GM21576 (cell line): ENCODE measurements around the gene KLHL30.

Experiments
- ATAC-seq: cut with Tn5 transposase; IDR thresholded peaks from one replicate; pipeline ENCODE4 v1.9.1; 2021; ENCODE audit warnings: mild to moderate bottlenecking, moderate library complexity; ENCODE audit not compliant: unreplicated experiment

Gene KLHL30

DNA sequence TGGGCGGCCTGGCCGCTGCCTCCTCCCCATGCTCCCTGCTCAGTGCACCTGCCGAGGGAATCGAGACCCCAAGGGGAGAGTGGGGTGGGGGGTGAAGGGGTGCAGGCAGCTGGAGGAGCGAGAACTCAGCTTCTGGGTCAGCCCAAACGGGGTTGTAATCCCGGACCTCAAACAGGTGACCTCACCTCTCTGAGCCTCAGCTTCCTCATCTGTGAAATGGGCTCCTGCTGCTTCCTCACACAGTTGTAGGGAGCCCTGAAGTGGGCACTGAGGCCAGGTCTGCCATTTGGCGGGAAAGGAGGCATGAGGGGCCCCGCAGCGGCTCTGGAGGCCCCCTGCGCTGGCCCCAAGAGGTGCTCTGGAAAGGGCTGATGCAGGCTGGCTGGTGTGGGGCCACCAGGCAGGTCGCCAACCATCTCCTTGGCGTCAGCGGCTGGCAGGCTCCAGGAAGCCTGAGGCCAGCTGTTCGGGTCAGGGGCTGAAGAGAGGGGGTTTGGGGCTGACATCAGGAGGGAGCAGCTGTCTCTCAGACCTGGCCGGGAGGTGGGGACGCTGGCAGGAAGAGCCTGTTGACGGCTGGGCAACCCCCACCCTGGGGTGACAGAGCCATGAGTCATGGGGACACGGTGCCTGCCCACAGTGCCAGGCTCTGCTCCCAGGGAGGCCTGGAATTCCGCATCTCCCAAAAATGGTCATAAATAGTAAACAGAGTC lies 4.9 kb downstream of the KLHL30 start:
- no peak for ATAC-seq

DNA sequence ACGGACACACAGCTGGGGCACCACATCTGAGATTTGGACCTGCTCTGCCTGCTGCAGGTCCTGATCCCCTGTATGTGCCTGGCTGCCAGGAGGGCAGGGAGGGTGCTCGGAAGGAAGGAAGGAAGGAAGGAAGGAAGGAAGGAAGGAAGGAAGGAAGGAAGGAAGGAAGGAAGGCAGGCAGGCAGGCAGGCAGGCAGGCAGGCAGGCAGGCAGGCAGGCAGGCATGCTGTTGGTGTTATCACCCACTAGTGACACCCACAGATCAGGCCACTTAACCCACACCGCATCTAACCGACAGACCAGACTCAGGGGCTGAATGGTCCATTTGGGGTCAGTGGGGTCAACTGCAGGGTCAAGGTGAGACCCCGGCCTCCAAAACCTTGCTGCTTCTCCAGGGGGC lies 5.8 kb downstream of the KLHL30 start:
- ATAC-seq, result no peak

DNA sequence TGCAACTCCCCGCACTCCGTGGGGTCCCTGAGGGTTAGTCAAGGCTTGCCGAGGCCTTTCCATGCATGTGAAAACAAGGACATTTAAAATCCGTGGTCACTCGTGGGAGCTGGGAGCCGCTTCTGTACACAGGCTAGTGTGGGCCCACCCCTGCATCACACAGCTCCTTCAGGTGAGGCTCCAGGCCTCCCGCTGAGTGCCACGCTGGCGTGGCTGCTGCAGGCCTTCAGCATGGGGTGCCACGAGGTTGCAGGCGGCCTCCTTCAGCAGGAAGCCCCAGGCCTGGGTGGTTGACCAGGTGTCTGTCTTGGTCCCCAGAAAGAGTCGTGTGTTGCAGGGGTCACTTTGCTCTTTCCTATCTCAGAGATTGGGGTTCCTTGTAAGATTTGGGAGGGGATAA lies 6.6 kb downstream of the KLHL30 start:
- ATAC-seq, result no peak

DNA sequence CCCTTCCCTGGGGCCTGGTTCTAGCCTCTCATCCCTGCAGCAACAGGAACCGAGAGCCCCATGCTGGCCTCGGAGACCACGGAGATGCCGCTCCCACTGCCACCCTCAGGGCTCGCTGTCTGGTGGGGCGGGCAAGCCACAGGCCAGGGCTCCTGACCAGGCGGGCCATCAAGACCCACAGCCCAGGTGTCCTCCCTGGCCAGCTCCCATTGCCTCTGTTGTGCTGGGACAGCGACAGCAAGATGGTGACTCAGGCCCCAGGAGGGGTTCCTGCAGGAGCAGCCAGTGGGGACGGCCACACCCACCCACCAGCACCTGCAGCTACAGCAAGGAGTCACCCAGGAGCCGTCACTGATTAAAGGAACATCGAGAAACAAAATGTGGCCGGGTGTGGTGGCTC lies 7.4 kb downstream of the KLHL30 start:
- ATAC-seq, result no peak

DNA sequence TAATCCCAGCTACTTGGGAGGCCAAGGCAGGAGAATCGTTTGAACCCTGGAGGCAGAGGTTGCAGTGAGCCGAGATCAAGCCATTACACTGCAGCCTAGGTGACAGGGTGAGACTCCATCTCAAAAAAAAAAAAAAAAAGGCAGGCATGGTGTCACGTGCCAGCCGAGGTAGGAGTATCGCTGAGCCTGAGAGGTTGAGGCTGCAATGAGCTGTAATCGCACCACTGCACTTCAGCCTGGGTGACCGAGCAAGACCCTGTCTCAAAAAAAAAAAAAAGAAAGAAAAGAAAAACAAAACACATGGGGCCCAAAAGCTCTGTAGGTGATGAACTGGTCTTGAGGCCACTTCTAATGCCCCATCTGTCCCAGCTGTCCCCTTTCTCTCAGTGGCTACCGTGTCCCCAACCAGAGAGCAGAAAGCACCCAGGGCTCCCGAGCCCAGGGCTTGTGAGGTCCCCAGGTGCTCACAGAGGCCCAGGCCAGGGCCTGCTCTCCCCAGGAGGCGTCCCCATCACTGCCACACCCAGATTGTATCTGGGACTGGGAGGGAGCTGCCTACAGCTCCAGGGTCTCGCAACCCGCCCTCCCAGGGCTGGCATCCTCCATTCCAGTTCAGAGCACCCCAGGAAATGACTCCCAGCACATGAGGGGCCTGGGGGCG lies 8.5 kb downstream of the KLHL30 start:
- no peak for ATAC-seq

DNA sequence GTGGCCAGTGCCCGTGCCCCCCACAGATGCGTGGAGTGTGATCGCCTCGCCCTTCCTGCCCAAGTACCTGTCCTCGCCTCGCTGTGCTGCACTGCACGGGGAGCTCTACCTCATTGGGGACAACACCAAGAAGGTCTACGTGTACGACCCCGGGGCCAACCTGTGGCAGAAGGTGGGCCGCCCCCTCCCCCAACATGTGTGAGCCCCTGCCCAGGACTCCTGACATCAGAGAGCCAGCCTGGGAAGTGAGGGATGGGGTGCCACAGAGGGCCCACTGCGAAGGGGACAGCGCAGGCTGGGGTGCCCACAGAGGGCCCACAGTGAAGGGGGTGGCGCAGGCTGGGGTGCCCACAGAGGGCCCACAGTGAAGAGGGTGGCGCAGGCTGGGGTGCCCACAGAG lies 10.5 kb downstream of the KLHL30 start:
- no peak for ATAC-seq

DNA sequence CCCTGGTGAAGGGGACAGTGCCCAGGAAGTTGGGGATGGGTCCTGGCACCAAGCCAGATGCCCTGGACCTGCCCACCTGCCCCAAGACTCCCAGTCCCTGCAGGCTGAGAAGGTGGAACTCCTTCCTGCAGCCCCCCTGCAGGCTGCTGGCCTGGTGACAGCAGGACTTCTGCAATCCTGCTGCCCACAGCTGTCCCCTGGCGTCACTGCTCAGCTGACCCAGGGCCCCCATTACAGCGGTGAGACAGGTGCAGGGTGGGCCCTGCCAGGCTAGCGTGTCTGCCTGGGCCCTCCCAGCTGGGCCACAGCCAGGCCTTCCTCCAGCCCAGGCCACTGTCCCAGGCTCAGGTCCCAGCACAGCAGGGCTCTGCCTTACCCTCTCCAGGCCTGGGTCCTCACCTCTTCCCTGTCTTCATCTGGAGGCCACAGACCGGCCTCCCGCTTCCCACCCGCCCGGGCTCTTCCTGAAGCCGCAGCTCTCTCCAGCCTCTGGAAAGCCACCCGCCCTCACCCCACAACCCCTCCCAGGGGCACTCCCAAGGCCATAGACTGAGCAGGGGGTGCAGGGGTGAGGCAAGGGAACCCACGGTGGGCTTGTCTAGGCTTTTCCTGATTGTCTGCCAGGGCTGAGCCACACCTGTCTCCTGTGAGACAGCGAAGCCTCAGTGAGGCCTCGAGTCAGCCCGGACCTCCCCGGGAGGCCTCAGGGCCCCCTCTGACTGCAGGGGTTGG lies 11.5 kb downstream of the KLHL30 start:
- no peak for ATAC-seq

DNA sequence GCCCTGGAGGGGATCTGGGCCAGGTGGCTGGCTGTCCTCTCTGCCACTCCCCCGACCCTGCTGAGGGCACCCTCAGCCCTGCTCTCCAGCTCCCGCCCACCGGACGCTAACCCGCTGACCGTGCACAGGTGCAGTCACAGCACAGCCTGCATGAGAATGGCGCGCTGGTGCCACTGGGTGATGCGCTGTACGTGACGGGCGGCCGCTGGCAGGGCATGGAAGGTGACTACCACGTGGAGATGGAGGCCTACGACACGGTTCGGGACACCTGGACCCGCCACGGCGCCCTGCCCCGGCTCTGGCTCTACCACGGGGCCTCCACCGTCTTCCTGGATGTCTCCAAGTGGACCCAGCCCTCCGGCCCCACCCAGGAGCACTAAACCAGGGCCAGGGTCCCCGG lies 12.2 kb downstream of the KLHL30 start:
- ATAC-seq, result no peak

DNA sequence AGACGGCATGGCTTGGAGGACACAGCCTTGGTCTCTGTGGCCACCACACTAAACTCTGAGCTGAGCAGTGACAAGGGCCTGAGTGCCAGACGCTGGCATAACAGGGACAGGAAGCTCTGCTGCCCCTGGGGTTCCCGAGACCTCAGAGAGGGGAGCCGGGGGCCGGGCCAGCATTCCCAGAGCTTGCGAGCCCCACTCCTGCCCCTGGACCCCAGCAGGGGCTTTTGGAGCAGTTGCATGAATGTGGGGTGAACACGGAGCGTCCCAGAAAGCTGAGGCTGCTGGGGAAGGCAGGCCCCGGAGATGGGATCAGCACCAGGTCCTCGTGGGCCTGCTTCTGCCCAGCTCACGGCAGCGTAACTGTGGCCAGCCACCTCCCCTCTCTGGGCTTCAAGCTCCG lies 12.7 kb downstream of the KLHL30 start:
- no peak for ATAC-seq

DNA sequence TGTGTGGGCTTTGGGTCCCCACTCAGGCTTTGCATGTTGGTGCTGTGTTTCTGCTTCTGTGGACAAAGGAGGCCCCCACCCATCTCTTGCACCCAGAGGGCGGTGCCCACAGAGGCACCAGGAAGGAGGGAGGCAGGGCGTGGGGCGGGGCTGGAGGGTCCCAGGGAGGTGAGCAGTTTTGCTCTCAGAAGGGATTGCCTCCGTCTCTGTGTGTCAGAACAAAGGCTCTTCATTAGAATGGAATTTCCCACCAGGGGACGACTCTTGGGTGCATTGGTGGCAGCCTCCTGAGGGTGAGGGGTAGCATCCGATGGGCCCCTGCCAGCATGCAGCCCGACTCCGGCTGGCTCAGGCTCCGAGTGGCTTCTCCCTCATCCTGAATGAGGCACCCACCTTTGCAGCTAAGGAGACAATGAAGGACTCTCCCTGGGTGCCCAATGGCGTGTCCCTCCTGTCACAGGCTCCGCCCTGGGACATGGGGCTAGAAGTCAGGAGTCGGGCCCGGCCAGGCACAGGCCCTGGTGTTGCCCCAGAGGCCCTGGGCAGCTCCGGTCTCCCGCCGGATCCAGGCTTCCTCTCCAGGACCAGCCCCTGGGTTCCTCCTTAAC lies 13.3 kb downstream of the KLHL30 start:
- no peak for ATAC-seq

DNA sequence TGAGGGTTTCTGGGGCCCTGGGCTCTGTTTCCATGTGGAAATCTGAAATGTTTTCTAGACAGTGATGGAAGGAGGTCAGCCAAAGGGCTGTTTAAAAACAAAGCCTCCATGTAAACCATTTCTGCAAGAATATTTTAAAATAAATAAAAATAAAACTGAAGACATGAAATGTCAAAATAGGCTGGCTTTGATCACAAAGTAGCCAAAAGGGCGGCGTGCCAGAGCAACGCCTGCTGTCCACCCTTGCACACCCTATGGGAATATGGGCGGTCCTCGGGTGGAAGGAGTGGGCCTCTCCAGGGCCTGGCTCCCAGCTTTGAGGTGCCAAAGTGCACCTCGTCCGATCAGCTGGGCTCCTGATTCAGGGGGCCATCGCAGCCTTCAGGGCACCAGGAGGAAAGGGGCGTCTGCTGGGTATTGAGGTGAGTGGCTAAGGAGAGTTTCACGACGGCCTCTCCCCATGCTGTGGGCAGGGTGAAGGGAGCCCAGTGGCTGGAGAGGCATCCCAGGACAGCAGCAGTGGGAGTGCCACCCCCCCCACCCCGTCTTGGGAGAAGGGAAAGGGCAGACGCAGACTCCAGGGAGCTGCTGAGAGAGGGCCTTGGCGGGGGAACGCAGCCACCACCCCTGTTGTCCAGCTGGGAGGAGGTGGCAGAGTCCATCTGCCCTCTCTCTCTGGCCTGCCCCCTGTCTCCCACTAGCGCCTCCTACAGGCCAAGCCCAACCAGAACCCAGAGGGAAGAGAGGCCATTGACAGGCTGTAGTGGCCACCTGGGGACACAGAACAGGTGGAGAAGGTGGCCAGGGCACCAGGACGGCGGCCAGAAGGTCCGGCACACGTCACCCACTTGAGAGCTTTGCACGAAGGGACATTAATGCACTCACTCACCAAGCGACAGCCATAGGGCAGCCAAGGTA lies 14.6 kb downstream of the KLHL30 start:
- ATAC-seq, result no peak

DNA sequence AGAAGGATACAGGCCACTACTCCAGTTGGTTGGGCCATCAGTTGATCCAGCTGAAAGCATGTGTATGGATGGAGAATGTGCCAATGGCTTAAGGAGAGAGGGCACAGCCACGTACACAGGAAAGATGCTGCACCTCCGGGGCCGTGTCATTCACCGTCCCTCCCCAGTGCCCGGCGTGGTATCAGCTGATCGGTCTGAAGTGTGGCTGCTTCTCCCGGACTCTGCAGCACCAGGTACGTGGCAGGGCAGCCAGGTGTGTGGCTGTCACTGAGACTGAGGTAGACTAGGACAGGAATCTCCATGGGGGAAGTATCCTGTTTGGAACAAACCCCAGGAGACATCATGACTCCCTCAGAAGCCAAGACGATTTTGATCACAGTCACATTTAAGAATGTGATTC lies 16.1 kb downstream of the KLHL30 start:
- no peak for ATAC-seq

DNA sequence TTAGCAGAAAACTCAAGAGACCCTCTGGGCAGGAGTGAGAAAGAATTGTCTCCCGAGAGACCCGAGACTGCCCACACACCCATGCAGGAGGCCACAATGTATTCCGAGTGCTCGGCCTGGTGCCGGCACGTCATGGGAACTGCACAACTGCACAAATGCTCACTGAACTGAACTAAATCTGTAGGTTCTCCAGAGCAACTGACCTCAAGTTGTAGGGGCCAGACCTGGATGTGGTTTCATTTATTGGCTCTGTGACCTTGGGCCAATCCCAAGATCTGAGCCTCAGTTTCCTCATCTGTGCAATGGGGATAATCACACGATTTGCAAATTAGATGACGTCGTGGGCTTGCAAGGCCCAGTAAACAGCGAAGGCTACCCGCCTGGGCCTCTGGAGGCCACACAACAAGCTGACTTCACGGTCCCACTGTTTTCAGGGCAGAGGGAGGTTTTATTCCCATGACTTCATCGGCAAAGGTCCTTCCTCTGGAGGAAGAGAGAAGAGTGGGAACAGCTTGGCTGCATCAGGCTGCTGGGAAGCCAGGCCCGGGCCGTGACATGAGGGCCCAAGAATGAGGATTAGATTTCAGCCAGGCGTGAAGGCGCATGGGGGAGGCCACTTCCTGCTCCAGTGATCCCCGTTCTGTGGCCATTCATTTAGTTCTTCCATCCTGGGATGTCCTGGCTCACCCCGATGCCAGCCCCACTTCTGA lies 16.7 kb downstream of the KLHL30 start:
- no peak for ATAC-seq

DNA sequence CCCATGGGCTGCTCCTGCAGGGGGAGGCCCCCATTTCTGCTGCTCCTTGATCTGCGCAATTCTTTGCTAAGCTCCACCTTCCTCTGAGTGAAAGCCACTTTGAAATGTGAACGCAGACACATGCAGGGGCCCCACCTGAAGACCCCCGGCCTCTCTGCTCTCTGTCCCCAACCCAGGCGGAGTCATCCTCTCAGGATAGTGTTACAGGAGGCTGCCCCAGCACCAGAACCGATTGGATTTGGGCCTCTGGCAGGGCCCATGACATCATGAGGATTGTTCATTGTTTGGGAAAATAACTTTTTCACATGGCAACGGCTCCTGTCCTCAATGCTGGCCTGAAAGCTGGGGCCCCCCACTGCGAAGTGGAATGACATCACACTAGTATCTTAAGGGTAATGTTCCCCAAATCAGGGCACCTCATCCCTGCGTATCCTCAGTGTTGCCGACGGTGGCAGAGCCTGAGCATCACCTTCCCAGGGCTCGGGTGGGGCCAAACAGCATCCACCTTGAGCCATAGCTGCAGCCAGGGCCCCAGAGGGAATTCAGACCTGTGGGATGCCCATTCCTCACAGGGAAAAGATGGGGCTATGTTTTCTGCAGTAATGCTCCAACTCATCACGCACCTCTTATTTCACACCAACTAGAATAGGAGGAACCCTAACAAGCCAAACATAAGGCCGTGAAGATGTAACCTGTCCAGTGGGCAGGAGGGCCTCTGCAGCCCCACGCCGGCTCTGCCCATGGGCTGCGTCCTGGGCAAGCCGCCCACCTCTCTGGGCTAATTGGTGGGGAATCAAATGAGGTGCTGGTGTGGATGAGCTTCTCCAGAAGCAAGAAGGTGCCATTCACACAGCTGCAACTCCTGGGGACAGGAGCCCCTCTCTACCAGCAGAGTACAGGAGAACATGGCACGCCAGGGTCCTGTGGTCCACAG lies 17.6 kb downstream of the KLHL30 start:
- ATAC-seq, result no peak

DNA sequence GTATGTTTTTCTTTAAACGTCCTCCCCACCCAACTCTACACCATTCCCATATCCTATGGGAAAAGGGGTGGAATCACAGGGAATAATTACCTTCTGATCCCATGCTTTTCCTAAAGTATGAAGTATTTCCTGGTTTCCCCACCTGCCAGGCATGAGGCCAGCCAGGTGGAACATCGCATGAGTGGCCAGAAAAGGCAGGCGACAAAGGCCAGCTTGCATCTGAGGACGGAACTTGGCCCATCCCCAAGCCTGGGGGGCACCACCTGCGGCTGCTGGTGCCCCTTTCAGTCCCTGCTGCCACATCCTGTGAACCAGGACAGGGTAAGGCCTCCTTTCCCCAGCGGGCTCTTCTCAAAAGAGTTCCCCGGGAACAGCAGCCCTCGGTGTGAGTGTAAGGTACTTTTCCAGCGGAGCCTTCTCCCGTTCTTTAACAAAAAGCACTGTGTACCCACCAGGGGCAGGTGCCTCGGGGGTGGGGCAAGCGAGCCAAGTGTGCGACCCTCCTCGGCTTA lies 19.1 kb downstream of the KLHL30 start:
- no peak for ATAC-seq

DNA sequence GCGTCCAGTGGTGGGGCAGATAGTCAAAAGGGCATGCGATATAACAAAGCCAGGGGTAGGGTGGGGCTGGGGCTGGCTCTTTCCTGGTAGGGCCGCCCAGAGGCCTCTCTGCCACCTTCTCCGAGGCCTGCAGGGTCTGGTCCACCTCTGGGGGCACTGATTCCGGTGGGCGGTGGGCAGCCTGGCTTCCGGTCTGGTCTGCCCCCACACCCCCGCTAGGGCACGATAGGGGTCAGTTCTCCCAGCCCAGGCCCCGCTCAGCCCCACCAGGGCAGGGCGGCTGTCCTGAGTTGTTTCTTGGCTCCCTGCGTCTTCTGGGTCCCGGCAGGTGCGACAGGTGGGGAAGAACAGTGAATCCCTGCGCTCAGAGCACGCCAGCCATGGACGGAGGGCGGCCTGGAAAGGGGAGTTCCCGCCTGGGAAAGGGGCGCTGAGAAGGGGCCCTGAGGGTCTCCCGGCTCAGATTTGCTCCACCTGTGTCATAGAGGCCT lies 19.6 kb downstream of the KLHL30 start:
- ATAC-seq, result no peak

DNA sequence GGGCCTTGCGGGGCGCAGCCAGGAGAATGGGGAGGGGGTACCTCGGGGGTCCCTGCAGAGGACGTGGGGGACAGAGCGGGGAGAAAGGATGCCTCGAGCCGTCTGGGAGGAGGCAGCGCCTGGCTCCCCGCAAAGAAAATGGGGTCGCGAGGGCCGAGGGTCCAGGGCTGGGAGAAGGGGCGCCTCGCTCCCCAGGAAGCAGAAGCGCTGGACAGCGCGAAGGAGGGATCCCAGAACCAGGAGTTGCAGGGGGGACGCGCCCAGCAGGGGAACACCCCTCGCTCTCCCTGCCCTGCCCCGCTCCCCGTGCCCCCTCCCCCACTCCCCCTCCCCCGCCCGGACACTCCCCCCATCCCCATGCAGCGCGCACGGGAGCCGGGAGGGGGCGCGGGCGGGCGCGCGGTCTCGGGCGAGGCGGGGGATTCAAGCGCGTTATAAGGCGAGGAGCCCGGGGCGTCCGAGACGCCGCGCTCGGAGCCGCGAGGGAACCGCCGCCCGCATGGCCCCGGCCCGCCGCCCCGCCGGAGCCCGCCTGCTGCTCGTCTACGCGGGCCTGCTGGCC lies 20.1 kb downstream of the KLHL30 start, which contains the start of gene ERFE:
Gene ERFE (plus strand): TSS at position 462 of the 562 bp plus-strand sequence. CDS start 38 bp downstream, at position 500.
- no peak for ATAC-seq

DNA sequence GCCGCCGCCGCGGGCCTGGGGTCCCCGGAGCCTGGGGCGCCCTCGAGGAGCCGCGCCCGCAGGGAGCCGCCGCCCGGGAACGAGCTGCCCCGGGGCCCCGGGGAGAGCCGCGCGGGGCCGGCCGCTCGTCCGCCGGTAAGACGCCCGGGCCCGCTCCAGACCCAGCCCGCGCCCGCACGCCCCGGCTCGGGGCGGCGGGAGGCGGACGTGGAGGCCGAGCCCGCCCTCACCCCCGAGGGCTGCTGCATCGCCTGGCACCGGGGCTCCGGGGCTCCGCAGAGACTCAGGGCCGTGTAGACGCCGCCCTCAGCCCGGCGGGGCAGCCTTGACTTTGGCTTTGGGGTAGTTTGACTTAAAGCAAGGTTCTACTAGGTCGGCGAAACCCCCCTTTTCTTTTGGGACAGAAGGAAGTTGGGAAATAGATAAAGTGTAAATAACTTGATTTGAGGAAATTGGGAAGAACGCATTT lies 20.6 kb downstream of the KLHL30 start:
- no peak for ATAC-seq
